GM12801 (cell line): ENCODE results near the gene AKT2.

Experiments
- CTCF ChIP-seq: IDR thresholded peaks from one replicate; pipeline ENCODE4 v1.5.1; 2011; ENCODE audit warnings: control low read depth; ENCODE audit not compliant: insufficient read length; ENCODE audit errors: extremely low read depth

The AKT2 gene

GRCh38 chr19:40217027-40217810, 67.9 kb downstream of the AKT2 start:
- TF ChIP-seq CTCF, result no peak

- TF ChIP-seq CTCF, result no peak
Measured at GRCh38 chr19:40216777-40217026, 68.4 kb downstream of the AKT2 start.

GRCh38 chr19:40216013-40216776, 69.0 kb downstream of the AKT2 start:
- TF ChIP-seq CTCF, result no peak

GRCh38 chr19:40214936-40215335, 70.2 kb downstream of the AKT2 start:
- no peak for TF ChIP-seq CTCF

GRCh38 chr19:40213882-40214570, 71.1 kb downstream of the AKT2 start:
- TF ChIP-seq CTCF, result no peak

- TF ChIP-seq CTCF, result no peak
Measured at GRCh38 chr19:40213251-40213829, 71.8 kb downstream of the AKT2 start.

- no peak for TF ChIP-seq CTCF
Measured at GRCh38 chr19:40210889-40211288, 74.3 kb downstream of the AKT2 start.
